Measurements from ENCODE around the gene TAF6. TPM values are rescaled to one million over a fixed set of nuclear protein-coding genes. Genes with fewer than 3 reads are reported as not detected.

Gene TAF6
- total RNA-seq: 23.6 and 46.7 TPM in 2 replicates

GRCh38 chr7:100119072-100119969 is at the start of gene TAF6, which contains the start of gene CNPY4:
Gene TAF6, minus strand, starts transcription at chr7:100119358. Its CDS starts 5,149 bp downstream, at chr7:100114209.
Gene CNPY4, plus strand, starts transcription at chr7:100119634. Its CDS starts 111 bp downstream, at chr7:100119745.

GRCh38 chr7:100158229-100159098 is 39.3 kb upstream of the TAF6 start, which contains the start of gene TRAPPC14:
Gene TRAPPC14, minus strand, starts transcription at chr7:100158723. Its CDS starts 224 bp downstream, at chr7:100158499.

GRCh38 chr7:100148559-100149328 is 29.6 kb upstream of the TAF6 start, which contains the start of gene LAMTOR4:
Gene LAMTOR4, plus strand, starts transcription at chr7:100148918. Its CDS starts 55 bp downstream, at chr7:100148973.

DNA sequence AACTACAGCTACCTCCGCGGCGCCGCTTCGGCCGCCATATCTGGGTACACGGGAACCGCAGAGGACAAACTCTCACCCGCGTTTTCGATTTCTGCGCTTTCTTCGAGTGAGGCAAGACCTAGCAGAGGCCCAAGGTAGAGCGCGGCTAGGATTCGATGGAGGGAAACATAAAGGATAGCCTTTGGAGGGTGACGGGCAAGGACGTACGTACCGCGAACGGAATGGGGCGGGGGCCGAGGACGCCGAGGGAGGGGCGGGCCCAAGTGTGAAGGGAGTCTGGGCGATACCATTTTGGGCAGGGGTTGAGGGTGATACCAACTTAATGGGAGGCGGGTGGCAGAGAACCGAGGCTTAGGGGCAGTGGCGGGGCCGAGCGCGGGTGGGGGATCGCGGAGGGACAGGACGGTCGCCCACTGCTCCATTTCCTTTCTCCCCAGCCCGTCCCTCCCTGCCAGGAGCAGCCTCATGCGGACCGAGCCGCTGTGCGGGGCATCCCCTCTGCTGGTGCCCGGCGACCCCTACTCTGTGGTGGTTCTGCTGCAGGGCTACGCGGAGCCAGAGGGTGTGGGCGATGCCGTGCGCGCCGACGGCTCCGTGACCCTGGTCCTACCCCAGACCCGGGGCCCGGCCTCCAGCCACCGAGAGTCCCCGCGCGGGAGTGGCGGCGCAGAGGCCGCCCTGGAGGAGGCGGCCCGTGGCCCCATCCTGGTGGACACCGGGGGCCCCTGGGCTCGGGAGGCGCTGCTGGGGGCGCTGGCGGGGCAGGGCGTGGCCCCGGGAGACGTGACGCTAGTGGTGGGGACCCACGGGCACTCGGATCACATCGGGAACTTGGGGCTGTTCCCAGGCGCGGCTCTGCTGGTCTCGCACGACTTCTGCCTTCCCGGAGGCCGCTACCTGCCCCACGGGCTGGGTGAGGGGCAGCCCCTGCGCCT is 8.0 kb upstream of the TAF6 start, which contains the start of gene MBLAC1:
Gene MBLAC1, plus strand, starts transcription at position 37 of the 935 bp plus-strand sequence. Its CDS starts 429 bp downstream, at position 466.

DNA sequence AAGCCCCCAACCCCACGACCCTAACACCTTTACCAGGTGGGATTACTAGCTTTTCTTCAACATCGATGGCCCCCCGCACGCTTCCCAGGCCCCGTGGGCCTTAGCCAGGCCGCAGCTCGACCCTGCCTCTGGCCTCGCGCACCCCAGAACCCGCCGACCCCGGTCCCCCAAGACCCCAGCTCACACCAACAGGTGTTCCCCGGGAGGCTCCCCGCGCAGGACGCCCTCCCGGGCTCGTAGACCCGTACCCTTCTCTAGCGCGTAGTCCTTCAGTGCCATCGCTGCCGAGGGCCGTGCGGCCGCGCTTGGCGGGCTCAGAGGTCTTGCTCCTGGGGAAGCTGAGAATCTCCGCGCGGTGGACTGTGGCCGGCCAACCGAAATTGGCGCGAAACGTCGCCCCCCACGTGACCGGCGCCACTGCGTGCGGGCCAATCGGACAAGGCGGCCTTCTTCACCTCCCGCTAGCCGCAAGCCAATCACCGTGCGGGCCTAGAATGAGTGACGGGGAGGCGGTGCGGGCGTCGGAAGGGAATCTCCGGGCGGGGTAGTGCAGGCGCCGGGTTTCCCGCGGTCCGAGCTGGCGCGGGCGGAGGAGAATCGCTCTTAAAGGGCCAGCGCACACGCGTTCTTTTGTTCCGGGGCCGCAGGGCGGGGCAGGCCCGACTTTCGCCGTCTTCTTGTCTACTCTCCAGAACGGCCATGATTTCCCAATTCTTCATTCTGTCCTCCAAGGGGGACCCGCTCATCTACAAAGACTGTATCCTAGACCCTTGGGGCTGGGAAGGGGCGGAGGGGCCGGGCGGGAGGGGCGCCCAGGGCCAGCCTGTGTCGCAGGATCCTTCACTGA is 17.9 kb downstream of the TAF6 start, which contains the start of the genes AP4M1 and MCM7:
Gene AP4M1, plus strand, starts transcription at position 628 of the 847 bp plus-strand sequence. Its CDS starts 72 bp downstream, at position 700.
Gene MCM7, minus strand, starts transcription at position 382 of the 847 bp plus-strand sequence. Its CDS starts 103 bp downstream, at position 279.

GRCh38 chr7:100088621-100089457 is 30.3 kb downstream of the TAF6 start, which contains the start of gene COPS6:
Gene COPS6, plus strand, starts transcription at chr7:100088969. Its CDS starts 22 bp downstream, at chr7:100088991.

DNA sequence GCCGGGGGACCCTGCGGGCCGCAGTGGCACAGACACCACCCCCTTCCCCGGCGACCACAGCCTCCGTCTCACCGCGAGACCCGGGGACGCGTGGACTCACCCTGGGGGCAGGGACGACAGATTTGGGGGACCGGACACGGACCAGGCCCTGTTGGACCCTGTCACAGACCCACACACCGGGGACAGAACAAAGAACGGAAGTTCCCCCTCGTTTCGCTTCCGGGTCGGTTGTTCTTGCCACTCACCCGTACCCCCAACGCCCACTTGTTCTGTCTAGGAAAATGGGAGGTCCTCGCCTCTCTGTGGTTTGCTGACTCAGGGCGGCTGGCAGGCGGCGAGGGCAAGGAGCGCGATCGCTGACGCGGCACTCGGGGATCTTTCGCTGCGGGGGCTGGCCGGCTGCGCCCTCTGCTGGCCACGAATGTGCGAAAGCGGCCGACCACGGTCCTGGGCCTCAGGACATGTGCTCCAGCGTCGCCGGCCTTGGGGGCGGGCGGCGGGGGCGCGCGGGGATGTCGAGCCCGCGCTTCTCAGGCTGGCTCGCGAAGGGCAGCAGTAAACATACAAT is 37.5 kb downstream of the TAF6 start, which contains the start of gene ZNF3:
Gene ZNF3, minus strand, starts transcription at position 189 of the 568 bp plus-strand sequence. CDS start 4,366 bp downstream, outside the sequence.

Other genes with a start within 250 kb of the TAF6 start
- 0.21 TPM in 1 of 2 replicates, not detected in the other for gene OR2AE1, start 242.3 kb downstream of the TAF6 start, total RNA-seq
- 23.9 and 38.2 TPM in 2 replicates for gene TRIM4, start 199.8 kb downstream of the TAF6 start, total RNA-seq
- gene GJC3, start 189.7 kb downstream of the TAF6 start, total RNA-seq: 0.14 TPM in 1 of 2 replicates, not detected in the other
- gene AZGP1, start 143.3 kb downstream of the TAF6 start, total RNA-seq: 1.0 and 1.3 TPM in 2 replicates
- gene ZKSCAN1, start 103.8 kb downstream of the TAF6 start, total RNA-seq: 40.3 and 61.4 TPM in 2 replicates
- gene ZSCAN21, start 69.6 kb downstream of the TAF6 start, total RNA-seq: 11.0 and 15.4 TPM in 2 replicates
- 22.2 and 28.9 TPM in 2 replicates for gene ZNF3, start 37.6 kb downstream of the TAF6 start, total RNA-seq
- 56.0 and 63.2 TPM in 2 replicates for gene COPS6, start 30.4 kb downstream of the TAF6 start, total RNA-seq
- gene MCM7, start 18.0 kb downstream of the TAF6 start, total RNA-seq: 25.6 and 27.3 TPM in 2 replicates
- 12.6 and 16.8 TPM in 2 replicates for gene AP4M1, start 17.7 kb downstream of the TAF6 start, total RNA-seq
- gene CNPY4, start 276 bp upstream of the TAF6 start, total RNA-seq: 1.4 and 4.6 TPM in 2 replicates
- gene MBLAC1, start 7.6 kb upstream of the TAF6 start, total RNA-seq: 1.00 and 1.0 TPM in 2 replicates
- gene LAMTOR4, start 29.6 kb upstream of the TAF6 start, total RNA-seq: 37.9 and 61.5 TPM in 2 replicates
- 6.2 and 8.7 TPM in 2 replicates for gene TRAPPC14, start 39.4 kb upstream of the TAF6 start, total RNA-seq
- 0.34 and 1.1 TPM in 2 replicates for gene GAL3ST4, start 49.3 kb upstream of the TAF6 start, total RNA-seq
- gene GPC2, start 58.0 kb upstream of the TAF6 start, total RNA-seq: 1.4 and 2.1 TPM in 2 replicates
- gene STAG3, start 58.6 kb upstream of the TAF6 start, total RNA-seq: 0.07 and 0.34 TPM in 2 replicates
- not detected in 2 replicates for gene PVRIG, start 100.6 kb upstream of the TAF6 start, total RNA-seq
- gene SPDYE3, start 188.3 kb upstream of the TAF6 start, total RNA-seq: not detected in 2 replicates
- 2.7 and 9.3 TPM in 2 replicates for gene PILRB, start 238.8 kb upstream of the TAF6 start, total RNA-seq

Data from nasal cavity respiratory epithelium epithelial cell of viscerocranial mucosa (primary cell).